ENCODE data around the gene PITPNC1.
"Not testable (repeated sequence)": the region's sequence is repeated elsewhere in the genome, so short reads cannot be mapped to it uniquely, and the experiment has no call there.

PITPNC1 gene

GRCh38 chr17:67376737-67377487 lies at the start of gene PITPNC1:
Gene PITPNC1 (plus strand): TSS chr17:67377281.
- peak; percentile 89 for DNase-seq

GRCh38 chr17:67328026-67328425 lies 49.1 kb upstream of the PITPNC1 start:
- no peak for DNase-seq

- not testable (repeated sequence) for DNase-seq
Observed at GRCh38 chr17:67331381-67332161, 45.5 kb upstream of the PITPNC1 start.

GRCh38 chr17:67332162-67332508 lies 44.9 kb upstream of the PITPNC1 start:
- not testable (repeated sequence) for DNase-seq

- DNase-seq, result no peak
Observed at GRCh38 chr17:67335245-67335835, 41.7 kb upstream of the PITPNC1 start.

GRCh38 chr17:67336859-67337258 lies 40.2 kb upstream of the PITPNC1 start:
- no peak for DNase-seq

- DNase-seq, result not testable (repeated sequence)
Observed at GRCh38 chr17:67338353-67338752, 38.7 kb upstream of the PITPNC1 start.

- no peak for DNase-seq
Observed at GRCh38 chr17:67343237-67343636, 33.8 kb upstream of the PITPNC1 start.

GRCh38 chr17:67347826-67348225 lies 29.3 kb upstream of the PITPNC1 start:
- no peak for DNase-seq

- DNase-seq, result no peak
Observed at GRCh38 chr17:67349420-67349819, 27.7 kb upstream of the PITPNC1 start.

GRCh38 chr17:67353161-67353560 lies 23.9 kb upstream of the PITPNC1 start:
- no peak for DNase-seq

- DNase-seq, result no peak
Observed at GRCh38 chr17:67353929-67354574, 23.0 kb upstream of the PITPNC1 start.

GRCh38 chr17:67358612-67359011 lies 18.5 kb upstream of the PITPNC1 start:
- DNase-seq, result no peak

GRCh38 chr17:67359960-67360791 lies 16.9 kb upstream of the PITPNC1 start:
- peak; percentile 52 for DNase-seq

GRCh38 chr17:67360880-67361279 lies 16.2 kb upstream of the PITPNC1 start:
- DNase-seq, result no peak

GRCh38 chr17:67362173-67362572 lies 14.9 kb upstream of the PITPNC1 start:
- no peak for DNase-seq

- DNase-seq, result no peak
Observed at GRCh38 chr17:67364847-67365737, 12.0 kb upstream of the PITPNC1 start.

- DNase-seq, result no peak
Observed at GRCh38 chr17:67365738-67366192, 11.3 kb upstream of the PITPNC1 start.

- peak; percentile 98 for DNase-seq
Observed at GRCh38 chr17:67366193-67367157, 10.6 kb upstream of the PITPNC1 start, which contains the start of gene PSMD12. Gene PSMD12 (minus strand): TSS chr17:67366577. CDS start chr17:67366519, 58 bp downstream.

GRCh38 chr17:67369676-67370075 lies 7.4 kb upstream of the PITPNC1 start:
- no peak for DNase-seq

Data from stimulated activated CD8-positive, alpha-beta memory T cell treated with anti-CD3 and anti-CD28 coated beads, Interleukin-4, amount 100 ng/mL, for 48 hours (primary cell).